IMR-90 (cell line): Measurements from ENCODE around the gene RPS27L.

Experiments
- BHLHE40 ChIP-seq: fragments of 150-350 bp; IDR thresholded peaks from 2 replicates; pipeline ENCODE4 v1.6.1; 2016; ENCODE audit warnings: mild to moderate bottlenecking, low read depth, low read length
- POLR2A ChIP-seq: IDR thresholded peaks from 2 replicates; pipeline ENCODE4 v1.6.1; 2012; ENCODE audit warnings: mild to moderate bottlenecking, low read depth, low read length
- RAD21 ChIP-seq: IDR thresholded peaks from 2 replicates; pipeline ENCODE4 v1.6.1; 2012; ENCODE audit warnings: low read length, improper control_type of control experiment
- RCOR1 ChIP-seq: IDR thresholded peaks from 2 replicates; pipeline ENCODE4 v1.6.1; 2012; ENCODE audit warnings: mild to moderate bottlenecking, low read length, improper control_type of control experiment; ENCODE audit not compliant: insufficient replicate concordance
- TF ChIP-seq, protein P1 (sequence below): conservative IDR thresholded peaks from 2 replicates; pipeline ENCODE4 v1.5.1; 2012; ENCODE audit warnings: mild to moderate bottlenecking, low read depth, low read length, improper control_type of control experiment

DNA sequence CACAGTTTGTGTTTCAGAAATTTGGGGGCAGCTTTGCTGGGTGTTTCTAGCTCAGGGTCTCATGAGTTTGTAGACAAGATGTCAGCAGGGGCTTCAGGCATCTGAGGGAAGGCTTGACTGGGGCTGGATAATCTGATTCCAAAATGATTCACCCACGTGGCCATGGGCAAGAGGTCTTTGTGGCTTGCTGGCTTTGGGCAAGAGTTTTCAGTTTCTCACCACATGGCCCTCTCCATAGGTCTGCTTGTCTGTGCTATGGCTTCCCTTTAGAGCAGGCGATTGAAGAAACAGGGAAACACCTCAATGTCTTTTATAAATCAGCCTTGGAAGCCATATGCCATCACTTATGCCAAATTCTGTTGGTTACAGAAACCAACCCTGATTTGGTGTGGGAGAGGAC is 11.9 kb downstream of the RPS27L start:
- TF ChIP-seq, protein P1, sequence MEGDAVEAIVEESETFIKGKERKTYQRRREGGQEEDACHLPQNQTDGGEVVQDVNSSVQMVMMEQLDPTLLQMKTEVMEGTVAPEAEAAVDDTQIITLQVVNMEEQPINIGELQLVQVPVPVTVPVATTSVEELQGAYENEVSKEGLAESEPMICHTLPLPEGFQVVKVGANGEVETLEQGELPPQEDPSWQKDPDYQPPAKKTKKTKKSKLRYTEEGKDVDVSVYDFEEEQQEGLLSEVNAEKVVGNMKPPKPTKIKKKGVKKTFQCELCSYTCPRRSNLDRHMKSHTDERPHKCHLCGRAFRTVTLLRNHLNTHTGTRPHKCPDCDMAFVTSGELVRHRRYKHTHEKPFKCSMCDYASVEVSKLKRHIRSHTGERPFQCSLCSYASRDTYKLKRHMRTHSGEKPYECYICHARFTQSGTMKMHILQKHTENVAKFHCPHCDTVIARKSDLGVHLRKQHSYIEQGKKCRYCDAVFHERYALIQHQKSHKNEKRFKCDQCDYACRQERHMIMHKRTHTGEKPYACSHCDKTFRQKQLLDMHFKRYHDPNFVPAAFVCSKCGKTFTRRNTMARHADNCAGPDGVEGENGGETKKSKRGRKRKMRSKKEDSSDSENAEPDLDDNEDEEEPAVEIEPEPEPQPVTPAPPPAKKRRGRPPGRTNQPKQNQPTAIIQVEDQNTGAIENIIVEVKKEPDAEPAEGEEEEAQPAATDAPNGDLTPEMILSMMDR: no peak
- no peak for TF ChIP-seq RAD21
- no peak for TF ChIP-seq POLR2A
- no peak for TF ChIP-seq RCOR1
- no peak for TF ChIP-seq BHLHE40
